ENCODE results near the gene HSPB8.
A peak's percentile ranks its signal among the peaks of the same experiment; 100 is the strongest.

Gene HSPB8, protein sequence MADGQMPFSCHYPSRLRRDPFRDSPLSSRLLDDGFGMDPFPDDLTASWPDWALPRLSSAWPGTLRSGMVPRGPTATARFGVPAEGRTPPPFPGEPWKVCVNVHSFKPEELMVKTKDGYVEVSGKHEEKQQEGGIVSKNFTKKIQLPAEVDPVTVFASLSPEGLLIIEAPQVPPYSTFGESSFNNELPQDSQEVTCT

DNA sequence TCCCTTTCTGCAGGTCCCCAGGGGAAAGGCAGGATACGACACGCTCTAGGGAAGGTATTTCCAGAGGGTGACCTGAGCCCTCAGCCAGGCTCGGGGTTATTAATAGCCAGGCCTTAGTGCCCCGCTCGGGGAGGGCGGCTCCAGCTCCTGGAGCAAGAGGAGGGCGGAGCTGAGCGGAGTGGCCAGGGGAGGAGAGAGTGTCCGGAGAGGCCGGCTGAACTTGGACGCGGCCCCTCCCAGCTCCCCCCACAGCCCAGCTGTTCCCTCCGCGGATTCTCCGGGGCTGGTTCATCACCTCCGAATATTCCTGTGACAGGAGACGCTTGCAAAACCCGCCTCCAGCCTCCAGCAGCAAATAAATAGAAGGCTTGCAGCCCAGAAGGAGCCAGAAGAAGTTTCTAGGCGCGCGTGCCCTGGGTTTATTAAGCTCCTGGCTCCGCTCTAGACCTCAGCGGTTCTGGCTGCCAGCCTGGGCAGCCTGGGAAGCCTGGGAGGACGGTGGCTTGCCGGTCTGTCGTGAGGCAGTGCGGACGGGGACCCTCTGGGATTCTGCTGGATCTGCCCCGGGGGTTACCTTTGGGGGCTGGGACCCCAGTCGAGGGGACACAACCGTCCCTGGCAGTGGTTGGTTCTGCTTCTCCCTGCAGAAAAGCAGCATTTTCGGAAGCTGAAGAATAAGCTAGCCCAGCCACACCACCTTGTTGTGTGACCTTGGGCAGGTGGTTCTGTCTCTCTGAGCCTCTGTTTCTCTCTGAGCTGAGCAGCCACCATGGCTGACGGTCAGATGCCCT is at the start of gene HSPB8:
Gene HSPB8 (plus strand): TSS at position 388 of the 791 bp plus-strand sequence. CDS start 382 bp downstream, at position 770.
- DNase-seq, result no peak

DNA sequence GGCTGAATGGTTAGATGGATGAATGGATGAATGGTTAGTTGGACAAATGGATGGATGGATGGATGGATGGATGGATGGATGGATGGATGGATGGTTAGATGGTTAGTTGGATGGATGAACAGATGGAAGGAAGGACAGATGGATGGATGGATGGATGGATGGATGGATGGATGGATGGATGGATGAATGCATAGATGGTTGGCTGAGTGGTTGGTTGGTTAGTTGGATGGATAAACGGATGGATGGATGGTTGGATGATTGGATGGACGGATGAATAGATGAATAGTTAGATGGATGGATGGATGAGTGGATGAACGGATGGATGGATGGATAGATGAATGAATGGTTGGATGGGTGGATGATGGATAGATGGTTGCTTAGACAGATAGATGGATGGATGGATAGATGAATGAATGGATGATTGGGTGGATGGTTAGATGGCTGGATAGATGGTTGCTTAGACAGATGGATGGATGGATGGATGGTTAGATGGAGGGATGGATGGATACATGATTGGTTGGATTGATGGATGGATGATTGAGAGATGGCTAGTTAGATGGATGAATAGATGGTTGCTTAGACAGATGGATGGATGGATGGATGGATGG is 48.8 kb upstream of the HSPB8 start:
- DNase-seq, result no peak

DNA sequence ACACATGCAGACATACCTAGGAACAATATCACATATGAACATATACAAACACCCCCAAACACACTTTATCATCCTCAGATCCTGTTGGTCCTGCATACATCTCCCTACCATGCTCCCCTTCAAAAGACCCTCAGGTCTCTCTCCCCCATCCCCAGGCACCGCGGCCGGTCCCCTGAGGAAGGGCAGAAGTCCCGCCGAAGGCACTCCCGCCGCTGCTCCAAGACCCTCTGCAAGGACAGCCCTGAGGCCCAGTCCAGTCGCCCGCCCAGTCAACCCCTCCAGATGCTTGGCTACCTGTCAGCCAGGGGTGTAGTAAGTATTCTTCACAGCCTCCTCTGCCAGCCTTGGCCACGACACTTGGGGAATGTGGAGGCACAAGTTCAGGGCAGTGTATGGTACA is 48.2 kb upstream of the HSPB8 start:
- DNase-seq, result no peak

DNA sequence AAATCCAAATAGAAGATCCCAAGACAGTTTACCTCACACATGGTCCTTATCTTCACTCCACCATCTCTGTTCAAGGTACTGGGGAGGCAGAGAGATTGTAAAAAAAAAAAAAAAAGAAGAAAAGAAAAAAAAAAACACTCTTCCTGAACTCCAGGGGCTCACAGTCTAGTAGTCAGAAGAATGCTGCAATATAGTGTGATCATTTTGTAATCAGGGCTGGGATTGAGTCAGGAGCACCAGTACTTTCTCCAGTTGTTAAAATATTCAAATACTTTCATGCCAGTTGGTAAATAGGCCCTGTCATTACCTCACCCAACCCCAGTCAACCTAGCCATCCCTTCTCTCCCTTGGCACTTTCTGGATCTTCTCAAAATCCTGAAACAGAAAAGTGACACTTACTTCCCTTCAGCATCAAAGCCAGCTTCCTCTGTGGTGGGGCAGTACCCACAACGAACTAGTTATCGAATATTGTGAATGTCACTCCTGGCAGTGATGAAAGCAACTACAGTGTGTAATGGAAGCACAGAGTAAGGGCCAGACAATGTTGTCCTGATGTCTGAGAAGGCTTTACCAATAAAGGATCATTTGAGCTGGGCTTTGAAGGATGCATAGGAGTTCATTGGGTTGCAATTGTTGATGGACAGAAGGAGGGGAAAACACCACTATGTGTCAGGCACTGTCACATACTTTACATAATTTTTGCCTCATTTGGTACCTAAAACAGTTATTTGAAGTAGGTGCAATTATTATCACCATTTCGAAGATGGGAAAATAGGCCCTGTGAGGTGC is 44.3 kb upstream of the HSPB8 start:
- DNase-seq, result no peak

DNA sequence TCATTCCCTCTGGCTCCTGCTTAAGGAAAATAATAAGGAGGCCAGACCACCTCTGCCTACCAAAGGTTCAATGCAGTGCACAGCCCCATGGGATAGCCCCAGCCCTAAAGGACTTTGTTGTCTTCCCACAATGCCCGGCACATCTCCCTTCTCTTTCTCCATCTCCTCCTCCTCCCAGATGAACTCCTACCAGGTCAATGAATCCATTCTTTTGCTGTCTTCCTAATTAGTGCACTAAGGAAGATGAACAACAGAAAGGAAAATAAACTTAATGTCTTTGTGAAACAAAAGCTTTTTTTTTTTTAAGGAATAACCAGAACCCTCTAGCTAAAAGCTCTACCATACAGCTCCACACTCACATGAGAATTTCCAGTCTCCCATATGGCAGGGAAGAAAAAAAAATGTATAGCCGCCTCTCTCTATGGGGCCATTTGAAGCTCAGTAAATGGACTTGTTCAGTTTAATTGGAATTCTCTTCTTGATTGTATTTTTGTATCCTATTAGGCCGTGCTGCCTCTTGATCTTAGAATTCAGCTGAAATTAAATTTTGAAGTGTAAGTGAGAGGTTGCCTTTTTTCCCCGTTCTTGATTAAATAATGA is 41.8 kb upstream of the HSPB8 start:
- DNase-seq, result no peak

DNA sequence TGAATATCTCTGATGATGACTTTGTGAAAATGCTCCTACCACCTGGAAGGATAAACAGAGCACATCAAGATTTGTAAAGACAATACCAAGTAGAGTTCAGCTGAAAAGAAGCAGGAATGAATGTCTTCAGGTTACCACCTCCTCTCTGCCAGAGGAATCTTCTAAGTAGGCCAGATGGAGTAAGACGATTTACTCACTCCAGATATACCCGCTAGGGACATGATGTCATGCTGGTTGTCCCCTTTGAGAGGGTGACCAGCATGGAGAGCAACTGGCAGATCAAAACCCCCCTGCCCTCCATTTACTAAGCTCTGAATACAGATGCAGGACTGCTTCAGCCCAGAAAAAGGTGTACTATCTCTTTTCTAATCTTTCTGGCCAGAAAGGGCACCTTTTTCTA is 39.3 kb upstream of the HSPB8 start:
- no peak for DNase-seq

DNA sequence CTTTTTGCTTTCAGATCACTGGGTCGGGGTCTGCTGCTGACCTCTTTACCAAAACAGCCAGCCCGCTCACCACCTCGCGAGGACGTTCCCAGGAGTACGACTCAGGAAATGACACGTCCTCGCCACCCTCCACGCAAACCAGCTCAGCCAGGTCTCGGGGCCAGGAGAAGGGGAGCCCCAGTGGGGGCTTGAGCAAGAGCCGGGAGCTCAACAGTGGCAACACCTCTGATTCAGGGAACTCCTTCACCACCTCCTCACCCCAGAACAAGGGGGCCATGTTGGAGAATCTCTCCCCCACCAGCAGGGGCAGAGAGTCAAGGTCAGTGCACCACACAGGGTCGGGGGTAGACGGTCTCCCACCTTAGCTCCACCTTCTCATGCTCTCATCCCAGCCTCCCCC is 33.4 kb upstream of the HSPB8 start:
- DNase-seq, result no peak

DNA sequence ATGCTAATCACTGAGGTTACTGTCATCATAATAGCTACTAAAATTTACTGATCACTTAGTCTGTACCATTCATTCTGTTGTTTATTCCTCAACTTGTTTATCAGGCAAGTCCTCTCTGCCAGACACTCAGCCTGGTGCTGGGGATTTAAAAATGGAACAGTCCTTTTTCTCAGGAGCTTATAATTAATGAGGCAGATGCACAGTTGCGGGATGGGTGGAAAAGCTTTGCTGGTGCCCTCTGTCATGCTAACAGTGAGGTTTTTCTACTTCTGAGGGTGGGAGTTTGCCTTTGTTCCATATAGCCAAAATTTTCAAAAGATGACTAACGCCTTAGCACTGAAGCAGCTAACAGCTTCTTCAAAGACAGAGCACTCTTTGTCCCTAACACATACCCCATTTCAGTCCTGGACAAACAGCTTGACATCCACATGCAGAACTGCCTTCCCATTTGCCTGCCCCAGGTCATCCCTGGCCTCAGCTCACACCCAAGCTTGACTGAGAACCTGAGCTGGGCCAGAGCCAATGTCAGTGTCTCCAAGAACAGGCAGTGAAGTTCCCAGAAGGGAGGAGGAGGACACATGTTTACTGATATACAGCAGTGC is 30.8 kb upstream of the HSPB8 start:
- DNase-seq, result no peak

DNA sequence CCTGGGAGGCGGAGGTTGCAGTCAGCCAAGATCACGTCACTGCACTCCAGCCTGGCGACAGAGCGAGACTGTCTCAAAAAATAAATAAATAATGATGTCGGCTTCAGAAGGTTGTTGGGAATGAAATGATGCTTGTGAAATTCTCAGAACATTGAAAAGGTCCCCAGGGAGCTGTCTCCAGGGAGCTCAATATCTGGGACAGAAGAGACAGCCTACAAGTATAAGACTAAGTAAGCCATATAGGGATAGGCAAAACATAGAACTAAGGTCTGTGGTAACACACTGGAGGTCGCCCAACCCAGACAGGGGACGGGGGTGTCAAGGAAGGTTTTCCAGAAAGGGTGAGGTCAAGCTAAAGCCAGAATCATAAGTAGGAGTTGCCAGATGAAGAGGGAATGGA is 29.5 kb upstream of the HSPB8 start:
- no peak for DNase-seq

DNA sequence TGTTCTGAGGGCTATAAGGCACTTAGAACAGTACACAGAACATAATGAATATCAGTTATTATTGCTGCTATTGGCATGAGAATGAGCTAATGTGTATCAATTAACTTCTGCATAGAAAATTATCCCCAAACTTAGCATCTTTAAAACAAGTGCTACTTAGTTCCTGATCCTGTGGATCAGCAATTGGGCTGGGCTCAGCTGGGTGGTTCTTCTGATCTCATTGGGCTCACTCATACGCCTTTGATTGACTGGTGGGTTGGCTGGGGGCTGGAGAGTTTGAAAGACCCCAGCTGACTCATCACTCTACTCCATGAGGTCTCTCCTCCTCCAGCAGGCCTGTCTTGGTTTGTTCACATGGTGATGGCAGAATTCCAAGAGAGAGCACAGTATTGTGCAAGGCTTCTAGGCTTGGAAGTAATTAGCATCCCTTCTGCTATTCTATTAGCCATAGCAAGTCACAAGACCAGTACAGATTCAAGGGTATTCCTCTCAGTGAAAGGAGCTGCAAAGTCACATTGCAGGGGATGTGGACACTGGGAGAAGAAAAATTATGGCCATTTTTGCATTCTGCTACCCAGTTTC is 27.2 kb upstream of the HSPB8 start:
- DNase-seq, result no peak

DNA sequence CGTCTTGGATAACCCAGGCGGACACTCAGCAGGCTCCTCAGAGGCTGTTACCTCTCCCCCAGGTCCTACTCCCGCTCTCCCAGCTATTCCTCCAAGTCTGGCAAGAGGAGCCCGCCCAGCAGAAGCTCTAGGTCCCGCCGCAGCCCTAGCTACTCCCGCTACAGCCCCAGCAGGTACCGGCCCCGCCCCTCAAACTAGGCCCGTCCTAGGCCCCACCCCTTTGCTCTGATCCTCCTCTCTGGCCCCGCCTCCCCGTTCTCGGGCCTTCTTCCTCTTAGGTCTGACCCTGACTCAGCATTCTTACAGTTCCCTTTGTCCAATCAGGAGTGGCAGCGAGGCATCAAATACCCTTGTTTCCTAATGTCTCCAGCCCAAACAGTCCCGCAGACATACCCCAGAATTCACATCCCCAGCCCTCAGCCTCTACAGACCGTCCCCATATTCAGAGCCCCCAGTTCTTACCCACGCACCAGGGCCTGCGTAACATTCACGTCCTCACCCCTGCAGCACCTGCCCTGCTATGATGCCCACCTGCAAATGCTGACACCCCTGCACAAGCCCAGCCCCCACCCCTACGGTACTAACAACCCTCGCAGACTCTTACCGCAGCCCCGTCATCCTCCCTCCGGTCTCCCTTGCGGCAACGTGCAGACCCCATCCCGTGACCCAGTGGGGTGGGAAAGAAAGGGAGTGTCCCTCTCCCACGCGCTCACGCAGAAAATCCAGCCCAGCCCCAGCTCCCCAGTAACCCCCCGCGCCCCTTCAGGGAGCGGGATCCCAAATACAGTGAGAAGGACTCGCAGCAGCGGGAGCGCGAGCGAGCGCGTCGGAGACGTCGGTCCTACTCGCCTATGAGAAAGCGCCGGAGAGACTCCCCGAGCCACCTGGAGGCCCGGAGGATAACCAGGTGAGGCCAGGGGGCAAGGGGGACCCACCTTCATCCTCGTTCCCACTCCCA is 25.0 kb upstream of the HSPB8 start:
- peak in 1 of 2 donors; percentile 33 for DNase-seq

DNA sequence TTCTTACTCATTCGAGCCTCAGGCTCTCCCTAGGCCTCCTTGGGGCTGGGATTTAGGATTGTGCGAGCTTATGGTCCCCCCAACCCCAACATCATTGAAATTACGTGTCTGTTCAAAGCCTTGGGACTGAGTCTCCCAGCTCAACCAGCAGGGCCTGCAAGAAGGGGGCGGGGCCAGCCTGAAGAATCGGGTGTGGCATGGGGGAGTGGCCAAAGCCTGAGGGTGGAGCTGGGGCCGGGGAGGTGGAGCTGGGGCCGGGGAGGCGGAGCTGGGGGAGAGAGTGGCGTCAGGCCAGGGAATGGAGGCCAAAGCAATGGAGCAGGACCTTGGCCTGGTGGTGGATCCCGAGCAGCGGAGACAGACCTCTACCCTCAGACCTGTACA is 24.3 kb upstream of the HSPB8 start:
- peak in 1 of 2 donors; percentile 15 for DNase-seq

DNA sequence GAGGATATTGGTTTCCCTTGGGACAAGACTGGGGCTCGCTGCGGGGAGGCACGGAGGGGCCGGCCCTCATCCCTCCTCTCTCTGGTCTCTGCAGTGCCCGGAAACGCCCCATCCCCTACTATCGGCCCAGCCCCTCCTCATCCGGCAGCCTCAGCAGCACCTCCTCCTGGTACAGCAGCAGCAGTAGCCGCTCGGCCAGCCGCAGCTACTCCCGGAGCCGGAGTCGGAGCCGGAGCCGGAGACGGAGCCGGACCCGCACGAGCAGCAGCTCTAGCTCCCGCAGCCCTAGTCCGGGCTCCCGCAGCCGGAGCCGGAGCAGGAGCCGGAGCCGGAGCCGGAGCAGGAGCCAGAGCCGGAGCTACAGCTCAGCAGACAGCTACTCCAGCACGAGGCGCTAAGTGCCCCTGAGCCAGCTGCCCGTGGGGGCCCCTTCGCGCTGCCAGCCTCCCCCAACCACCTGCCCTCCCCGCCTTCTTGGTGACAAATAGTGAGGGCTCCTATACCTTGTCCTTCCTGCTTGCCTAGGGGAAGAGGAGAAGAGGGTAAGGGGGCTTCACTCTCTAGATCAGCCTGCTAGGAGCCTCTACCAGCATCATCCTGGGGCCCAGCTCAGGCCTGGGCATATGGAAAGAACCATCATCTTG is 22.2 kb upstream of the HSPB8 start:
- no peak for DNase-seq

DNA sequence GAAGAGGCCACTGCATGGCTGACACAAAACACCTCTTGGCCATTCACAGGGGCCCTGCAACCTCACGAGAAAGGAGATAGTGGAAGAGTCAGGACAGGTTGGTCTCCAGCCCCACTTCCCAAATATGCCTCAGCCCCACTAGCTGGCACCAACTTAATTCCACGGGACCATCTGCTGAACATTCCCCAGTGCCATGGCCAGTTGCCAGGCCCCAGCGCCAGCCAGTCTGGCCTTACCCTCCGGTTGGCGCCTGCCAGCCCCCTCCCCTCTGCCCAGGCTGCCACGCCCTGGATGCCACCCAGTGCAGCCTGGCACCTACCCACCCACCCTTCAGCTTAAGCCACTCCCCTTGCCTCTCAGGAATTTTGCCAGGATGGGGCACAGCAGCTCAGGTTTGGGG is 21.2 kb upstream of the HSPB8 start:
- DNase-seq, result no peak

DNA sequence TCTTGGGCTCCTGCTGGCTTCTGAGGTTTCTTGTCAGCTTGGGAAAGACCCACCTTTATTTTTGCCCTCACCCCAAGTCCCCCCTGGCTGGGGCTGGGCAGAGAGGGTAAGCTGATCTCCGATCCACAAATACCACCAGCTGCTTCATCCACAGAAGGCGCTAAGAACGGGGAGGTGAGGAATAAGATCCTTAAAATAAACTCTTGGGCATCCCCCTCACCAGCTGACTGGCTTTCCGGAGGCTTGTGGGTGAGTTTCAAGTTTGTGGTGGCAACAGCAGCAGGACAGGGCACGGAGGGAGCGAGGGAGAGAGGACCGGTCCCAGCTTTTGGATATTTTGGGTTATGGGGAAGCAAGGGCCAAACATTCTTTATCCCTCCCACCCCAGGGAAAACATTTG is 20.8 kb upstream of the HSPB8 start:
- no peak for DNase-seq

DNA sequence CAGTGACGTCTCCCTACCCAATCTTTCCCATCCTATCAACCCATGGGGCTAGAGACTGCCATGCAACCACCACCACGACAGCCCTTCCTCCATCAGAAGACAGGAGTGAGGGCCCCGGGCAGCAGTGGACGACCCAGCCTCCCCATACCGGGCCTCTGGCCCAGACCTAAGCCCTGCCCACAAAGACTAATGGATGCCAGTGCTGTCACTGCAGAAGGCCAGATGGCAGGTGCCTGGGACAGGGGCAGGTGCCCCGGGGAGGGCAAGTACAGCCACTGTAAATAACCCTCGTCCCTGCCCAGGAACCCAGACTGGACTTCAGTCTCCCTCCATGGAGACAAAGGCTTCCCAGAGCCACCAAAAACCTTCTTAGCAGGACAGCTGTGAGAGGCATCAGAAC is 20.3 kb upstream of the HSPB8 start:
- DNase-seq, result no peak

DNA sequence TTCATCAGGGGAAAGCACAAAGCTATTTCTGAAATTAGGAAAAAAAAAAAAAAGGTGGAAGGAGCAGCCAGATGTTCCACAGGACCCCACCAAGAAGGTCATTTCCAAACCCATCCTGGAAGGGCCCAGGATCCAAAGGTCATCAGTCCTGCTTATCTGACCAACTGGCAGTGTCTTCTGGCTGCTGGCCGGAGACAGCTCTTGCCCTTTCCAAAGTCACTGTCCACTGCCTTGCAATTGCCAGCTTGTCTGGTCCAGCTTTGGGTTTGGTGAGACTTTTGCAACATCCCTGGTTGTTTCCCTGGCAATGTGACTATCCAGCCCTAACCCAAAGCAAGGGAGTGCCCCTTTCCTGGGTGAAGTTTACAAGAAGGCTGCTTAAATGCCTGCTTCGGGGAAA is 18.9 kb upstream of the HSPB8 start:
- DNase-seq, result no peak

DNA sequence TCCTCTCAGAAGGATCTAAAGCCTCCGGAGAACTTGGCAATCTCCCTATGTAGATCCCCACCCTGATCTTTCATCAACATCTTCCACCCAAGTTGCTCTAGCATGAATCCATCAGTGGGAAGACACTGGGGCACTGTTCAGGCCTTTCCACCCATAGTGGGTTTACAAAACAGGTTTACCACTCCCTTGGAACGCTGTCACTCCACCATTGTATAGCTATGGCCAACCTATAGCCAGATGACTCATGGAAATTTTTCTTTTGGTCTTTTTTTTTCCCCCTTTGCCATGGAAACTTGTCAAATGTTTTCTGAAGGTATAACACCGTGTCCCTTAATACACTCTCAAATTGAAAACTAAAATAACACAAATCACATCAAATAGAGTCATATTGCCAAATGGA is 10.8 kb upstream of the HSPB8 start:
- DNase-seq, result no peak

DNA sequence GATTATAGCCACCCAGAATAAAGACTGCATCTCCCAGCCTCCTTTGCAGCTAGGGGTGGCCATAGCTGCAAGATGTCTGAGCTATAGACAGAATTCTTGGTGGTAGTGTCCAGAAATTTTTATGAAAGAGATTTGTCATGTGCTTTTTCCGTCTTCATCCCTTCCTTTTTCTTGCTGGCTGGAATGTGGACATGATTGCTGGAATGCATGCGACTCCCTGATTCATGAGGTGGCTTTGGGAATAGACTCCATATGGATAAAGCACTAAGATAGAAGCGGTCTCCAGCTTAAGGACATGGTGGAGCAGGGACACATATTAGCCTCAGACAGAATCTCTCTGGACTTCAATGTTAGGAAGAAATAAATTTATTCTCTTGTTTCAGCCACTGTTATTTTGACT is 10.0 kb upstream of the HSPB8 start:
- DNase-seq, result no peak

DNA sequence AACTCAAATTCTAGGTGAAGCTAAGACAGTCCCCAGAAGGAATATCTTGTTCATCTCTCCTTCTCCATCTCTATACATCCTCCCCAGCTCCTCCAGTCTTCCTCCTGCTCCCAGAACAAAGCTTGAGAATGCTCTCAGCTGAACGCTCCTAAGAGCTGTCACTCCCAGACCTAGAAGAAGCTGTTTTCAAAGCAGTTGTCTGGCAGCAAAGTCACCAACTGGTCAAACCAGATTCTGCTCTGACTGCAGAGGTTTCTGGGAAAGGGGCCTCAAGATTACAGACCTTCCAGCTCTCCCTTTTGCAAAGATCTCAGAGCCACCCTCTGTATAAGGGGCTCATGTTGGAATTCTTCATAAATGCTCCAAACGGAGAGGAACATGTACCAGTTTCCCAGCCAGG is 9.6 kb upstream of the HSPB8 start:
- no peak for DNase-seq

DNA sequence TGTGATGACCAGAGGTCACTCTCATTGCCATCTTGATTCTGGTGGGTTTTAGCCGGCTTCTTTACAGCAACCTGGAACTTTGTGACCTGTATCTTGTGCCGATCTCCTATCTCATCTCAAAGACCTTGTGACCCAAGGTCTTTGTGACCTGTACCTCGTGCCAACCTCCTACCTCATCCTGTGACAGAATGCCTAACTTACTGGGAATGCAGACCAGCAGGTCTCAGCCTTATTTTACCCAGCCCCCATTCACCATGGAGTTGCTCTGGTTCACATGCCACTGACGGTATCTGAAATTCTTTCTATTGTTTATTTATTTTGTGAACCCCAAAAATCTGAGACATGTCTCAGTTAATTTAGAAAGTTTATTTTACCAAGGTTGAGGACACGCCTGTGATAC is 7.4 kb upstream of the HSPB8 start:
- no peak for DNase-seq
